Sigmoid colon (tissue), 7 donors: ENCODE results near the gene PRDM1. TPM values are rescaled to one million over a fixed set of nuclear protein-coding genes. Genes with fewer than 3 reads are reported as not detected.

Experiments
- DNase-seq: peaks from one replicate; pipeline ENCODE4 v3.0.0-alpha.2; 2019
- H3K27ac ChIP-seq, 4 donors: fragments of 200-600 bp; sonication (generic); one replicate each; pipeline ENCODE4 v1.5.1; 2016 to 2019; ENCODE audit warnings: mild to moderate bottlenecking in 1 of 4
- H3K27me3 ChIP-seq, 3 donors: fragments of 200-600 bp; sonication (generic); one replicate each; pipeline ENCODE4 v1.5.1; 2019; ENCODE audit warnings: mild to moderate bottlenecking in 1 of 3
- H3K36me3 ChIP-seq, 4 donors: fragments of 200-600 bp; sonication (generic); one replicate each; pipeline ENCODE4 v1.5.1; 2016 to 2019
- H3K4me1 ChIP-seq, 4 donors: fragments of 200-600 bp; sonication (generic); one replicate each; pipeline ENCODE4 v1.5.1; 2017 to 2019
- H3K4me3 ChIP-seq, 4 donors: fragments of 200-600 bp; sonication (generic); one replicate each; pipeline ENCODE4 v1.5.1; 2017 to 2019; ENCODE audit warnings: mild to moderate bottlenecking in 2 of 4, moderate library complexity in 1 of 4
- H3K9me3 ChIP-seq, 4 donors: fragments of 200-600 bp in 3 of 4; sonication (generic) in 3 of 4; one replicate each; pipeline versions ENCODE4 v1.5.1 to v1.6.1; 2013 to 2019
- EP300 ChIP-seq, 4 donors: sonication (generic); formaldehyde crosslinking; IDR thresholded peaks; one replicate each; pipeline ENCODE4 v1.6.1; 2017; ENCODE audit warnings: antibody characterized with exemption in 4 of 4
- POLR2A ChIP-seq, 2 donors: fragments of 450-650 bp; IDR thresholded peaks; one replicate each; pipeline ENCODE4 v1.6.1; 2016; ENCODE audit warnings: antibody characterized with exemption in 2 of 2, mild to moderate bottlenecking in 2 of 2, moderate library complexity in 2 of 2
- POLR2AphosphoS5 ChIP-seq, 4 donors: sonication (generic); formaldehyde crosslinking; IDR thresholded peaks; one replicate each; pipeline ENCODE4 v1.6.1; 2017; ENCODE audit warnings: antibody characterized with exemption in 4 of 4
- WGBS, 2 donors: extraction: QIAGEN DNeasy Blood & Tissue Kit; methylation state at CpG; one replicate each; pipeline ENCODE4 v1.1.7; 2013; 5-methylcytosine and 5-hydroxymethylcytosine counted together
- intact Hi-C: fragments of 100-400 bp; cut with DNase I; formaldehyde crosslinking; loops from one replicate; pipeline ENCODE4 v1.15.1; 2023
- polyA plus RNA-seq, 3 donors: library from polyadenylated mRNA; stranded (reverse); fragments of 200-250 nt; gene quantifications; one replicate each; pipeline ENCODE4 v1.2.3, GENCODE V29; 2013
- total RNA-seq, 4 donors: library from RNA; depleted of rRNA; stranded (reverse); fragments of >200 nt; gene quantifications; one replicate each; pipeline ENCODE4 v1.1.0, GENCODE V29; 2016
- TF ChIP-seq, protein P1 (sequence below), 4 experiments: fragments of 450-650 bp in 3 of 4; fragments of 200-600 bp in 1 of 4; IDR thresholded peaks; one replicate each; pipeline ENCODE4 v1.5.1; 2016 to 2019; ENCODE audit warnings: antibody characterized with exemption in 4 of 4, mild to moderate bottlenecking in 3 of 4, moderate library complexity in 2 of 4
- donor health status: healthy with polysubstance abuse.
- donor health status: Bipolar disorder and iron deficiency.
- donor health status: healthy.

The PRDM1 gene
- total and polyA plus RNA-seq, 7 donors: 0.55 to 17.6 (median 1.6) TPM

DNA sequence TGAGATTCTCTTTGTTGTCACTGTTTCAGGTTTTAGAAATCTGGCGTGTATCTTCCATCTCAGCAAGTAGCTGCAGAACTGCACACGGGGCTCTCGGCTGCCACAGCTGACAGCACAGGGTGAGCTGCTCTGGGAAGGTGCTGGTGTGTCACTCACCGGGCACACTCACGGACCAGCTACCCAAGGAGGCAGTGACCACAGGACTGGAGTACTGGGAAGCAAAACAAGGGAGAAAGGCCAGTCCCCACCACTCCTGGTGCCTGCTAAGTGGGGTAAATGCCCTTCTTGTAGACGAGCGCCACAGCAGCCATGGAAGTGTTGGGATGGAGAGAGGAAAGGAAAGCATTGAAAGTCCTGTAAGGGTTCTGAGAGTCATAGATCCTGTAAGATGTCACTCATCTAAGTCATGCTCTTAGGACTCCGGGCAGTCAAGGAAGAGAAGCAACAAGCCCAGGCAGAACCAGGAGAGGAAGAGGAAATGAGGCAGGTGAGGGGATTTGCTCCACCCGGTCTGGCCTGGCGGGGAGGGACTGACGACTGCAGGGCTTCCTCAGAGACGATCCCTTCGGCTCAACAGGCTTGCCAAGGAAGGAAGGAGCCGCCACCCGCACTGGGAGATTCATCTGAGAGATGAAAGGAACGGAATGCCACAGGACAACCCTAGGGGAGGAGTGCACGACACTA, 48.1 kb downstream of the PRDM1 start:
- DNase-seq: no peak
- Histone ChIP-seq H3K36me3 (no peaks in the 10 kb centered on the region), H3K27ac (no peak overlapping the region), H3K27me3 (no peaks in the 10 kb centered on the region), H3K9me3 (no peaks in the 10 kb centered on the region), H3K4me3 (no peak overlapping the region), H3K4me1 (no peaks in the 10 kb centered on the region)
- TF ChIP-seq, protein P1, sequence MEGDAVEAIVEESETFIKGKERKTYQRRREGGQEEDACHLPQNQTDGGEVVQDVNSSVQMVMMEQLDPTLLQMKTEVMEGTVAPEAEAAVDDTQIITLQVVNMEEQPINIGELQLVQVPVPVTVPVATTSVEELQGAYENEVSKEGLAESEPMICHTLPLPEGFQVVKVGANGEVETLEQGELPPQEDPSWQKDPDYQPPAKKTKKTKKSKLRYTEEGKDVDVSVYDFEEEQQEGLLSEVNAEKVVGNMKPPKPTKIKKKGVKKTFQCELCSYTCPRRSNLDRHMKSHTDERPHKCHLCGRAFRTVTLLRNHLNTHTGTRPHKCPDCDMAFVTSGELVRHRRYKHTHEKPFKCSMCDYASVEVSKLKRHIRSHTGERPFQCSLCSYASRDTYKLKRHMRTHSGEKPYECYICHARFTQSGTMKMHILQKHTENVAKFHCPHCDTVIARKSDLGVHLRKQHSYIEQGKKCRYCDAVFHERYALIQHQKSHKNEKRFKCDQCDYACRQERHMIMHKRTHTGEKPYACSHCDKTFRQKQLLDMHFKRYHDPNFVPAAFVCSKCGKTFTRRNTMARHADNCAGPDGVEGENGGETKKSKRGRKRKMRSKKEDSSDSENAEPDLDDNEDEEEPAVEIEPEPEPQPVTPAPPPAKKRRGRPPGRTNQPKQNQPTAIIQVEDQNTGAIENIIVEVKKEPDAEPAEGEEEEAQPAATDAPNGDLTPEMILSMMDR (IDR thresholded peaks at IDR 0.05): no peak
- TF ChIP-seq POLR2A (IDR thresholded peaks at IDR 0.05): no peak
- no peak for TF ChIP-seq POLR2AphosphoS5 (IDR thresholded peaks at IDR 0.05)
- no peak for TF ChIP-seq EP300 (IDR thresholded peaks at IDR 0.05)
- intact Hi-C loops: no loop called here
- 85 to 86% methylated on average over 17 of the region's 17 CpGs for WGBS, 2 donors

DNA sequence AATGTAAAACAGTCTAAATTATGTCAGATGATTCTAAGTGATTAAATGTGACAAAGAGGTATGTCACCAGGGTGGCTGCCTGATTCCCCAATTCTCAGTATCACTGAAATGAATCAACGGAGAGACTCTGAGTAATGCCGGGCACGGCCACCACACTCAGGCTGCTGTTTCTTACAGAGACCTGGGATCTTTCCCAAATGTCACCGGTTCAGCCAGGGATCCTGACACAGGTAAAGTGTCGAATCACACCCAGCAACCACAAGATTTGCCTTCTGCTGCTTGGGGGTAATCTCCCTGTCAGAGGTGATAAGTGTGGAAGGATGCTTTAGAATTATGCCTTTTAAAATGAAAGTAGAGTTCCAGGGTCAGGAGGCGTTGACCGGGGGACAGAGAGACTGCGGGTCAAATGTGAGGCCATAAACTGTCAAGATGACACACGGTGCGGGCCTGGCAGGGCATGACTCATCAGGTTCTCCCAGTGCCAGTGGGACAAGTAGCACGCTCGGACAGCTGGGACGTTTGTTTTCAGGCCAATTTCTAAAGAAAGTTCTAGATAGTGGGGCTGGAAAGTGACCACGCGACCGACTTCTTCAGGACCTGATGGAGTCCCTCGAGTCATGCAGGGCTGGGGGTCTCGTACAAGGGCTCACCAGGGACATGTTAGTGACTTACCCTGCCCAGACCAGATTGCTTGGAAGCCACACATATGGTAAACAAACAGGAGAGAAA, 48.9 kb downstream of the PRDM1 start:
- Histone ChIP-seq H3K27me3 (no peaks in the 10 kb centered on the region), H3K4me1 (no peaks in the 10 kb centered on the region), H3K36me3 (no peaks in the 10 kb centered on the region), H3K9me3 (no peaks in the 10 kb centered on the region), H3K27ac (no peak overlapping the region), H3K4me3 (no peak overlapping the region)
- no peak for DNase-seq
- intact Hi-C loops: no loop called here
- TF ChIP-seq, protein P1 (IDR thresholded peaks at IDR 0.05): no peak
- no peak for TF ChIP-seq POLR2AphosphoS5 (IDR thresholded peaks at IDR 0.05)
- TF ChIP-seq EP300 (IDR thresholded peaks at IDR 0.05): no peak
- TF ChIP-seq POLR2A (IDR thresholded peaks at IDR 0.05): no peak
- WGBS, 2 donors: 52 to 73% methylated on average over 18 of the region's 18 CpGs

DNA sequence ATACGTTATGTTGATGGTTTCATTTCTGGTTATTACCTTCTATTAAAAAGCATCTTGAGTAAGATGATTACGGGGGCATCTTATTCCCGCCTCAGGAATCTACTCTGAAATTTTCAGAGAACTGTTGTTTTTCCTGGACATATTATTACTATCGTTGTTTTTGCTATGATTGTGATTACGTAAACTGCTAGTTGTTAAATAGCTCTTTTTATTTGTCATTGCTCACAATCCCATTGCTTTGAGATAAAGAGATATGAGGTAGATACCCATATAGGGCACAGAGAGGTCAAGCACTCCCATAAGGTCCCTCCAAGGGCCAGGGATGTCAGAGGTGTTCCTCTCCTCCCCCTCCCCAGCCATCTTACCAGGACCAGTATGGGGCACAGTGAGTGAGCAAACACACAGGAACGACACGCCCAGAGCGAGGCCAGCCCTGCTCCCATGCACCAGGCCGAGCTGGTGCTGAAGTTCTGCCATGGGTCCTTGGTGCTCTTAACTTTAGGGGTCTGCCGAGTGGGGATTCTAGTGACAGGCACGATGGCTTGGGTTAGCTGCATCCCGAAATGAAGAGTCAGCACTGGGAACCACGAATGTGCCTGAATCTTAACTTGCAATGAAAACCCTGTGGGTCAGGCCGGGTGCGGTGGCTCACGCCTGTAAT, 49.9 kb downstream of the PRDM1 start:
- Histone ChIP-seq H3K27ac (no peak overlapping the region), H3K27me3 (no peaks in the 10 kb centered on the region), H3K36me3 (no peaks in the 10 kb centered on the region), H3K4me1 (no peaks in the 10 kb centered on the region), H3K4me3 (no peak overlapping the region), H3K9me3 (no peaks in the 10 kb centered on the region)
- no peak for TF ChIP-seq POLR2AphosphoS5 (IDR thresholded peaks at IDR 0.05)
- TF ChIP-seq POLR2A (IDR thresholded peaks at IDR 0.05): no peak
- TF ChIP-seq, protein P1 (IDR thresholded peaks at IDR 0.05): no peak
- TF ChIP-seq EP300 (IDR thresholded peaks at IDR 0.05): no peak
- no peak for DNase-seq
- intact Hi-C loops: no loop called here
- WGBS, 2 donors: 66 to 89% methylated on average over 16 of the region's 16 CpGs

DNA sequence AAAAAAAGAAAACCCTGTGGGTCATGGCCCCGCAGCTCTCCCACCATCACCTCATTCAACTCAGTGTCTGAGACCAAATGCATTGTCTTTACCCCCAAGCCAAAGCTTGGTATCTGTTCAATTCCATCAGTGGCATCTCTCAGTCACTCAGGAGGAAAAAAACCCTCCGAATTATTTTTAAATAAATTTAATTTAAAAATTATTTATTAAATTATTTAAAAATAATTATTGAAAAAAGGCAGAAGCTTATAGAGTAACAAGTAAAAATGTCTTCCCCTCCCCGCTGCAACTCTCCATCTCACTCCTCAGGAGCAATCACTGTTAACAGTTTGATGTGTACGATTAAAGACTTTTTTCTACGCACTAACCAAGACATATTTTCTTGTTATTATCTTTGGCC, 50.7 kb downstream of the PRDM1 start:
- intact Hi-C loops: no loop called here
- H3K4me1 ChIP-seq: no peaks in the 10 kb centered on the region

More for the DNA sequence above, 50.7 kb downstream of the PRDM1 start:
- DNase-seq: no peak
- no peak overlapping the region for H3K27ac ChIP-seq
- H3K36me3 ChIP-seq: no peaks in the 10 kb centered on the region
- no peak for TF ChIP-seq EP300 (IDR thresholded peaks at IDR 0.05)
- TF ChIP-seq POLR2A (IDR thresholded peaks at IDR 0.05): no peak
- TF ChIP-seq POLR2AphosphoS5 (IDR thresholded peaks at IDR 0.05): no peak
- TF ChIP-seq, protein P1 (IDR thresholded peaks at IDR 0.05): no peak
- WGBS, 2 donors: 94 to 97% methylated on average over 5 of the region's 5 CpGs
- H3K9me3 ChIP-seq: no peaks in the 10 kb centered on the region
- no peaks in the 10 kb centered on the region for H3K27me3 ChIP-seq
- no peak overlapping the region for H3K4me3 ChIP-seq
